HG03342 (cell line): ENCODE measurements around the gene PXMP4.
"Not testable (repeated sequence)": the region's sequence is repeated elsewhere in the genome, so short reads cannot be mapped to it uniquely, and the experiment has no call there.

Experiments used
- ATAC-seq: cut with Tn5 transposase; IDR thresholded peaks from one replicate; pipeline ENCODE4 v1.9.1; 2021; ENCODE audit warnings: mild to moderate bottlenecking, moderate library complexity; ENCODE audit not compliant: unreplicated experiment

Gene PXMP4

GRCh38 chr20:33719989-33720709 lies at the start of gene PXMP4:
PXMP4 (minus strand) TSS chr20:33720310; CDS start chr20:33720207, 103 bp downstream.
- peak; percentile 87 for ATAC-seq

- no peak for ATAC-seq
Observed at GRCh38 chr20:33769043-33769442, 48.9 kb upstream of the PXMP4 start.

- no peak for ATAC-seq
Observed at GRCh38 chr20:33767777-33768138, 47.6 kb upstream of the PXMP4 start.

- ATAC-seq = no peak
Observed at GRCh38 chr20:33766686-33767085, 46.6 kb upstream of the PXMP4 start.

GRCh38 chr20:33765592-33765991 lies 45.5 kb upstream of the PXMP4 start:
- no peak for ATAC-seq

GRCh38 chr20:33765099-33765498 lies 45.0 kb upstream of the PXMP4 start:
- no peak for ATAC-seq

GRCh38 chr20:33761698-33762250 lies 41.7 kb upstream of the PXMP4 start:
- no peak for ATAC-seq

- ATAC-seq = no peak
Observed at GRCh38 chr20:33757458-33757857, 37.3 kb upstream of the PXMP4 start.

- no peak for ATAC-seq
Observed at GRCh38 chr20:33757046-33757445, 36.9 kb upstream of the PXMP4 start.

- ATAC-seq = not testable (repeated sequence)
Observed at GRCh38 chr20:33755936-33756490, 35.9 kb upstream of the PXMP4 start.

GRCh38 chr20:33753763-33754162 lies 33.7 kb upstream of the PXMP4 start:
- ATAC-seq = no peak

- no peak for ATAC-seq
Observed at GRCh38 chr20:33753143-33753542, 33.0 kb upstream of the PXMP4 start.

- no peak for ATAC-seq
Observed at GRCh38 chr20:33751775-33752174, 31.7 kb upstream of the PXMP4 start.

GRCh38 chr20:33746325-33746998 lies 26.4 kb upstream of the PXMP4 start:
- no peak for ATAC-seq

- ATAC-seq = no peak
Observed at GRCh38 chr20:33744773-33745385, 24.8 kb upstream of the PXMP4 start.

GRCh38 chr20:33744181-33744580 lies 24.1 kb upstream of the PXMP4 start:
- no peak for ATAC-seq

GRCh38 chr20:33740189-33740588 lies 20.1 kb upstream of the PXMP4 start:
- no peak for ATAC-seq

- no peak for ATAC-seq
Observed at GRCh38 chr20:33739493-33739892, 19.4 kb upstream of the PXMP4 start.

- ATAC-seq = no peak
Observed at GRCh38 chr20:33736962-33737361, 16.9 kb upstream of the PXMP4 start.

GRCh38 chr20:33733654-33734576 lies 13.8 kb upstream of the PXMP4 start:
- ATAC-seq = no peak
